ENCODE measurements around the gene TRAPPC3. TPM values are rescaled to one million over a fixed set of nuclear protein-coding genes. Genes with fewer than 3 reads are reported as not detected.
A peak's percentile ranks its signal among the peaks of the same experiment; 100 is the strongest.

TRAPPC3 gene
- total and polyA plus RNA-seq, 9 of the 15 experiments (the other 6 are each of a cell fraction or from before 2014, with no cell fraction given): 20.6 to 141 (median 112) TPM

GRCh38 chr1:36149237-36149972, at the start of gene TRAPPC3 (continued):
- TF ChIP-seq ARID4B (CRISPR knock-in tag; IDR thresholded peaks at IDR 0.05) (peak; percentile 73), MAZ (CRISPR knock-in tag; conservative IDR thresholded peaks at IDR 0.05 in 1 of 2, IDR thresholded peaks at IDR 0.05 in 1 of 2) (peak; percentile 91 to 98), RNF2 (IDR thresholded peaks at IDR 0.05) (peak; percentile 71), ZNF41 (CRISPR knock-in tag; conservative IDR thresholded peaks at IDR 0.05) (no peak), ZBED1 (IDR thresholded peaks at IDR 0.05) (0 out of 2 replicates have a peak, but pooled peaks have one; percentile 86), REST (IDR thresholded peaks at IDR 0.05; ENCODE audit: borderline replicate concordance) (peak; percentile 96), REST (CRISPR knock-in tag; IDR thresholded peaks at IDR 0.05; ENCODE audit: low read depth) (peak; percentile 26; the same call in 1 of the 2 replicates), RBM22 (IDR thresholded peaks at IDR 0.05; ENCODE audit: low read depth, low read length, poor library complexity, severe bottlenecking) (no peak), NBN (IDR thresholded peaks at IDR 0.05; ENCODE audit: low read depth) (0 out of 2 replicates have a peak, but pooled peaks have one; percentile 22), RCOR1 (IDR thresholded peaks at IDR 0.05; ENCODE audit: borderline replicate concordance in 1 of 2, low read depth in 2 of 2, low read length in 2 of 2) (peak in 1 of 2 experiments; percentile 96), GABPA (tag; conservative IDR thresholded peaks at IDR 0.05; ENCODE audit: low read depth) (peak; percentile 72), RBM34 (IDR thresholded peaks at IDR 0.05; ENCODE audit: borderline replicate concordance, insufficient read depth, low read length) (no peak)

All from K562 (cell line).